ENCODE measurements around the gene FAM135A. TPM values are rescaled to one million over a fixed set of nuclear protein-coding genes. Genes with fewer than 3 reads are reported as not detected.

FAM135A gene
- total and polyA plus RNA-seq, 4 donors = 32.7 to 93.0 (median 39.6) TPM

GRCh38 chr6:70395301-70395672 is 18.0 kb upstream of the FAM135A start:
- H3K4me3 ChIP-seq (ENCODE audit: low read depth, low read length) = no peak overlapping the region
- no peak for DNase-seq (ENCODE audit: low read depth in 4 of 6, low spot score in 6 of 6)
- H3K9me3 ChIP-seq (ENCODE audit: control insufficient read depth, insufficient read depth, low read length) = no peaks in the 10 kb centered on the region
- no peak overlapping the region for H3K27ac ChIP-seq (ENCODE audit: low read depth, low read length)
- no peaks in the 10 kb centered on the region for H3K27me3 ChIP-seq (ENCODE audit: control insufficient read depth, insufficient read depth, low read length)
- H3K36me3 ChIP-seq (ENCODE audit: control insufficient read depth, insufficient read depth, low read length) = no peaks in the 10 kb centered on the region
- no peaks in the 10 kb centered on the region for H3K4me1 ChIP-seq (ENCODE audit: control insufficient read depth, insufficient read depth, low read length)

DNA sequence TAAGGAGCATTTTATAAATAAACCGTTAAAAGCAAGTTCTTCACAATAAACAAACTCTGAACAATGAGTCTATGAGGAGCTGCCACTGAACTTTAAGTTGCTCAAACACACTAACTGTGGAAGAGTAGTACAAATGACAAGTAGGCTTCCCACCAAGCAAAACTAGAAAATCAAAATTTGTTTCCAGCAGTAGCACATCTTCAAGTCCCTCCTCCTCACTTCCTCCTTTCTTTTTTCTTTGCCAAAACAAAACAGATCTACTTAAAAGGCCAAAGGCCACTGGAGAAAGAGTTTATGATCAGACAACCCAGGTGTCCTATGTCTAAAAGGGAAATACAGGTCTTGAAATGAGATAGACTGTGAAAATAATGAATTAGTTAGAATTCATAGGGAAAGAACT is 17.1 kb upstream of the FAM135A start:
- no peak overlapping the region for H3K27ac ChIP-seq (ENCODE audit: low read depth, low read length)
- no peak for DNase-seq (ENCODE audit: low read depth in 4 of 6, low spot score in 6 of 6)
- H3K36me3 ChIP-seq (ENCODE audit: control insufficient read depth, insufficient read depth, low read length) = no peaks in the 10 kb centered on the region
- H3K4me3 ChIP-seq (ENCODE audit: low read depth, low read length) = no peak overlapping the region
- no CpG with 5 or more reads among the region's 1 CpG for WGBS (ENCODE audit: insufficient coverage)
- no peaks in the 10 kb centered on the region for H3K9me3 ChIP-seq (ENCODE audit: control insufficient read depth, insufficient read depth, low read length)
- no peaks in the 10 kb centered on the region for H3K4me1 ChIP-seq (ENCODE audit: control insufficient read depth, insufficient read depth, low read length)
- no peaks in the 10 kb centered on the region for H3K27me3 ChIP-seq (ENCODE audit: control insufficient read depth, insufficient read depth, low read length)

GRCh38 chr6:70396796-70397729 is 16.2 kb upstream of the FAM135A start:
- Histone ChIP-seq H3K4me3 (ENCODE audit: low read depth, low read length) (no peak overlapping the region), H3K36me3 (ENCODE audit: control insufficient read depth, insufficient read depth, low read length) (no peaks in the 10 kb centered on the region), H3K27ac (ENCODE audit: low read depth, low read length) (no peak overlapping the region), H3K4me1 (ENCODE audit: control insufficient read depth, insufficient read depth, low read length) (no peaks in the 10 kb centered on the region), H3K9me3 (ENCODE audit: control insufficient read depth, insufficient read depth, low read length) (no peaks in the 10 kb centered on the region), H3K27me3 (ENCODE audit: control insufficient read depth, insufficient read depth, low read length) (no peaks in the 10 kb centered on the region)
- WGBS (ENCODE audit: insufficient coverage) = 56% methylated on average over 3 of the region's 10 CpGs
- no peak for DNase-seq (ENCODE audit: low read depth in 4 of 6, low spot score in 6 of 6)

DNA sequence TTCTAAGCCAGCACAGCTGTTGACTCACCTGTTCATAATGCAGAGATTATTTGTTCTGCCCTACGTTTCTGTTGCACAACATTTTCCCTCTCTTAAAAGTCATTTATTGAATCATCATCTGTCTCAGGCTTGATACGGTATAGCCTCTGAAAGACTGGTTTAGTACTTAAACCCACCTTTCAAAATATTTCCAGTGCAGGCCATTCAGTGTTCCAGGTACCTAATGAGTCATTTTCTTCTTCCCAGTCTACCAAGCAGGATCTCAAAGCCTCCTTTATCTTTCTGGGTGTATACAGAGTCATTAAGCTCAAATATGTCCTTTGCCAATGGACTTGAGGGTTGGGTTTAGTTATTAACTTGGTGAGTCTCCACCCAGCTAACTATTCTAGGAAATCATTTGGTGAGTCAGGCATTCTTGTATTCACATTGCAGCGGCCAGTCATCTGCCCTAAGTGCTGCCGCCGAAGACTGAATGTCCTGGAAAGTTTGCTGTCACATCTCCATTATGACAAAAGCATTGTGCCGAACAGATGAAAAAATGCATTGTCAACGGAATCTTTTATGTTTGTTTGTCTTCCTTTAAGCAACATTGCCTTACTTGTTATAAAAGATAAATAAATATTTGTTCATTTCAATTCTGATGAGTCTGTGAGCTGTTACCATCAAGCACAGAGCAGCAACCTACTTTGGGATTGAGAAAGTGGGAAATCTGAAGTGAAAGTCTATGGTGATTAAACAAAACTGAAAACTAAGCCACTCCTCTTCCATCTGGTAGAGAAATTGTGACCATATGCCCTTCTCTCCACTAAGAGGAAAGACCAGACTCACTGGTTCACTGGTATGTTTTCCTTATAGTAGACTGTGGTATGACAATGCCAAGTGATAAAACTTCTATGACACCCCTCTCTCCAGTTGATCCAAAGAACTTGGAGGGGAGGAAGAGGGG is 14.3 kb upstream of the FAM135A start:
- Histone ChIP-seq H3K27me3 (ENCODE audit: control insufficient read depth, insufficient read depth, low read length) (no peaks in the 10 kb centered on the region), H3K4me3 (ENCODE audit: low read depth, low read length) (no peak overlapping the region), H3K27ac (ENCODE audit: low read depth, low read length) (no peak overlapping the region)

DNA sequence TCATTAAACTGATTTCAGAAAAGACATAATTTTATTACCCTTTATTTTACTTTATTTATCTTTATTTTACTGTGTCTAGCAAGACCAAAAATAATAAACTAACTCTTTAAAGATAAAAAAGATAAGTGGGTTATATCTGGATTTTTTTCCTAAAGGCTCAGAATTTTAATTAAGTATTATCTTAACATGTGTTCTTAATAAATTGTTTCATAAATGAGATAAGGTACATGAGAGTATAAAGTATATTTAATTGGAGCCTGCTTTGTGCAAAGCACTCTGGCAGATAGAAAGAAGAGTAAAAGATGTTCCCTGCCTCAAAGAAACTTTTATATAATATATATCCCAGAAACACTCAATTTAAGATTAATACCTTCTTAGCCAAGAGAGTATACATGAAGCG is 8.7 kb upstream of the FAM135A start:
- Histone ChIP-seq H3K27me3 (ENCODE audit: control insufficient read depth, insufficient read depth, low read length) (no peaks in the 10 kb centered on the region), H3K4me3 (ENCODE audit: low read depth, low read length) (no peak overlapping the region), H3K4me1 (ENCODE audit: control insufficient read depth, insufficient read depth, low read length) (no peaks in the 10 kb centered on the region), H3K9me3 (ENCODE audit: control insufficient read depth, insufficient read depth, low read length) (no peaks in the 10 kb centered on the region), H3K36me3 (ENCODE audit: control insufficient read depth, insufficient read depth, low read length) (no peaks in the 10 kb centered on the region), H3K27ac (ENCODE audit: low read depth, low read length) (no peak overlapping the region)
- DNase-seq (ENCODE audit: low read depth in 4 of 6, low spot score in 6 of 6) = no peak
- no CpG with 5 or more reads among the region's 1 CpG for WGBS (ENCODE audit: insufficient coverage)

More for the DNA sequence above, 14.3 kb upstream of the FAM135A start:
- Histone ChIP-seq H3K4me1 (ENCODE audit: control insufficient read depth, insufficient read depth, low read length) (no peaks in the 10 kb centered on the region), H3K9me3 (ENCODE audit: control insufficient read depth, insufficient read depth, low read length) (no peaks in the 10 kb centered on the region), H3K36me3 (ENCODE audit: control insufficient read depth, insufficient read depth, low read length) (no peaks in the 10 kb centered on the region)
- no peak for DNase-seq (ENCODE audit: low read depth in 4 of 6, low spot score in 6 of 6)
- 83% methylated on average over 5 of the region's 7 CpGs for WGBS (ENCODE audit: insufficient coverage)

DNA sequence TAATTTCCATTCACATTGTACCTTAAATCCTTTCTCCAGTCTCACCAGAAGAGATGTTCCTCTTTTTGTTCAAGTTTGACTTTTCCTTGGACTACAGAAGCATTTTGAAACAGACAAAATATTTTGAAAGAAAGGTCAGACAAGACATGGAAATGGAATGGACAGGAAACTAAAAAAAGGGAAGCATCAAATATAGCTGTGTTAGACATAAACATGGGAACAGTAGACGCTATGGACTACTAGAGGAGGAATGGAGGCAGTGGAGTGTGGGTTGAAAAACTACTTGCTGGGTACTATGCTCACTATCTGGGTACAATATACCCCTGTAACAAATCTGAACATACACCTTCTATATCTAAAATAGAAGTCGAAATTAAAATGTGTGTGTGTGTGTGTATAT is 4.1 kb upstream of the FAM135A start:
- H3K27ac ChIP-seq (ENCODE audit: low read depth, low read length) = no peak overlapping the region
- no peak for DNase-seq (ENCODE audit: low read depth in 4 of 6, low spot score in 6 of 6)
- H3K4me3 ChIP-seq (ENCODE audit: low read depth, low read length) = no peak overlapping the region
- no CpG with 5 or more reads among the region's 2 CpGs for WGBS (ENCODE audit: insufficient coverage)
- H3K4me1 ChIP-seq (ENCODE audit: control insufficient read depth, insufficient read depth, low read length) = peaks cover 3% of the 10 kb centered on the region
- no peaks in the 10 kb centered on the region for H3K36me3 ChIP-seq (ENCODE audit: control insufficient read depth, insufficient read depth, low read length)
- H3K27me3 ChIP-seq (ENCODE audit: control insufficient read depth, insufficient read depth, low read length) = no peaks in the 10 kb centered on the region
- no peaks in the 10 kb centered on the region for H3K9me3 ChIP-seq (ENCODE audit: control insufficient read depth, insufficient read depth, low read length)

GRCh38 chr6:70411542-70412251 is 1.6 kb upstream of the FAM135A start:
- Histone ChIP-seq H3K27me3 (ENCODE audit: control insufficient read depth, insufficient read depth, low read length) (no peaks in the 10 kb centered on the region), H3K4me1 (ENCODE audit: control insufficient read depth, insufficient read depth, low read length) (peaks cover 3% of the 10 kb centered on the region), H3K27ac (ENCODE audit: low read depth, low read length) (no peak overlapping the region), H3K9me3 (ENCODE audit: control insufficient read depth, insufficient read depth, low read length) (no peaks in the 10 kb centered on the region), H3K36me3 (ENCODE audit: control insufficient read depth, insufficient read depth, low read length) (no peaks in the 10 kb centered on the region), H3K4me3 (ENCODE audit: low read depth, low read length) (no peak overlapping the region)
- WGBS (ENCODE audit: insufficient coverage) = 87% methylated on average over 5 of the region's 7 CpGs
- DNase-seq (ENCODE audit: low read depth in 4 of 6, low spot score in 6 of 6) = no peak

DNA sequence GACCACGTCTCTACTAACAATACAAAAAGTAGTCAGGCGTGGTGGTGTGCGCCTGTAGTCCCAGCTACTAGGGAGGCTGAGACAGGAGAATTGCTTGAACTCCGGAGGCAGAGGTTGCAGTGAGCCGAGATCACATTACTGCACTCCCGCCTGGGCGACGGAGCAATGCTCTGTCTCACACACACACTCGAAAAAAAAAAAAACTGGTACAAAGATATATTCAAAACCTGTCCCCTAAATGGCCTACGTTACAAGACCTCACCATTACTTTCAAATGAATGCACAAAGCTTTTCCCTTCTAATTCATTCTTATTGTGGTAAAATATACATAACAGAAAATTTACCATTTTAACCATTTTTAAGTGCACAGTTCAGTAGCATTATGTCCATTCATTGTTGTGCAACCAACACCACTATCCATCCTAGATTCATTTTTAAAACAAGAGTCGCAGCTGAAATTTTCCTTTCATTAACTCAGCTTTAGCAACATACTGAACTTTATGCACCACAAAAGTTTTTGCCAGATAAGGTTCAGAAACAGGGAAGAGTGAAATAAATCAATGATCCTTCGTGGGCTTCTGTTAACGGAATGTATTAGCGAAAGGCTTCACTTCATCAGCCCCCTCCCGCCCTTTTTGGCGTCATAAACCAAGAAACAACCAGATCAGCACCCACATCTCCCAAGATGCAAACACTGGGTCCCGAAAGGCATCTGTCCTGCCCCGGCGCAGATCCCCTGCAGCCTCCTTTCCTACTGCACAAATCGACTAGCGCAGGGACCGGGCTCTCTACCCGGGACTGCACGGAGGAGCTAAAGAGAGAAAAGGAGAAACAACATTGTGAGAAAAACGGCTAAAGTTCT is 825 bp upstream of the FAM135A start:
- DNase-seq (ENCODE audit: low read depth in 4 of 6, low spot score in 6 of 6) = peak in 1 of 6 donors; percentile 1
- H3K27ac ChIP-seq (ENCODE audit: low read depth, low read length) = peak overlapping the region; percentile 81
- 10% methylated on average over 10 of the region's 25 CpGs for WGBS (ENCODE audit: insufficient coverage)
- no peaks in the 10 kb centered on the region for H3K9me3 ChIP-seq (ENCODE audit: control insufficient read depth, insufficient read depth, low read length)
- peak overlapping the region; percentile 72 for H3K4me3 ChIP-seq (ENCODE audit: low read depth, low read length)
- H3K36me3 ChIP-seq (ENCODE audit: control insufficient read depth, insufficient read depth, low read length) = no peaks in the 10 kb centered on the region
- peaks cover 3% of the 10 kb centered on the region for H3K4me1 ChIP-seq (ENCODE audit: control insufficient read depth, insufficient read depth, low read length)
- H3K27me3 ChIP-seq (ENCODE audit: control insufficient read depth, insufficient read depth, low read length) = no peaks in the 10 kb centered on the region

Data from spinal cord (tissue), 10 donors.